WTC11 (cell line): ENCODE data around the gene VKORC1. TPM values are rescaled to one million over a fixed set of nuclear protein-coding genes. Genes with fewer than 3 reads are reported as not detected.
A peak's percentile ranks its signal among the peaks of the same experiment; 100 is the strongest.

Experiments used
- ATAC-seq: fragments of 200-7000 bp; cut with Tn5 transposase; 2 replicates; pipeline ENCODE4 v1.10.0; 2021; ENCODE audit warnings: mild to moderate bottlenecking, moderate library complexity
- CTCF ChIA-PET: fragments of 300-600 bp; sonication (Branson Sonifier 250); formaldehyde crosslinking; loops from one replicate; lab custom pipeline; 2021; ENCODE audit warnings: antibody characterized with exemption; lab: Charles Lee
- POLR2A ChIA-PET: fragments of 350-600 bp; sonication (Branson Sonifier 250); formaldehyde crosslinking; loops from one replicate; lab custom pipeline; 2021; ENCODE audit warnings: antibody characterized with exemption; lab: Charles Lee
- DNase-seq: peaks from one replicate; pipeline ENCODE4 v3.0.0; 2021; ENCODE audit warnings: low spot score
- H3K27ac Mint-ChIP-seq: 2 replicates; pipeline ENCODE4 v1.8.0; 2021; ENCODE audit warnings: mixed read lengths
- H3K27me3 Mint-ChIP-seq: 2 replicates; pipeline ENCODE4 v1.8.0; 2021; ENCODE audit warnings: low read depth, mild to moderate bottlenecking, moderate library complexity, mixed read lengths
- H3K36me3 Mint-ChIP-seq: 2 replicates; pipeline ENCODE4 v1.8.0; 2021; ENCODE audit warnings: mixed read lengths
- H3K4me1 Mint-ChIP-seq: 2 replicates; pipeline ENCODE4 v1.8.0; 2022; ENCODE audit warnings: mixed read lengths
- H3K4me3 Mint-ChIP-seq: 2 replicates; pipeline ENCODE4 v1.8.0; 2021; ENCODE audit warnings: mild to moderate bottlenecking, moderate library complexity, mixed read lengths
- H3K9me3 Mint-ChIP-seq: 2 replicates; pipeline ENCODE4 v1.8.0; 2021; ENCODE audit warnings: mixed read lengths
- ARID4B ChIP-seq: sonication (generic); formaldehyde crosslinking; IDR thresholded peaks from 2 replicates; pipeline ENCODE4 v1.8.0; 2023; ENCODE audit warnings: missing genetic modification reagents, mild to moderate bottlenecking, borderline replicate concordance
- ATF1 ChIP-seq: sonication (generic); formaldehyde crosslinking; IDR thresholded peaks from 2 replicates; pipeline ENCODE4 v1.8.1; 2023; ENCODE audit warnings: mild to moderate bottlenecking, moderate library complexity, missing genetic modification reagents
- CTCF ChIP-seq: fragments of 200-600 bp; IDR thresholded peaks from 2 replicates; pipeline ENCODE4 v1.8.0; 2022; ENCODE audit warnings: antibody characterized with exemption
- EMX1 ChIP-seq: fragments of 250-450 bp; sonication (Bioruptor Pico); IDR thresholded peaks from 2 replicates; pipeline ENCODE4 v1.8.0; 2021; ENCODE audit warnings: mild to moderate bottlenecking
- ERG ChIP-seq: fragments of 250-450 bp; sonication (Bioruptor Pico); IDR thresholded peaks from 2 replicates; pipeline ENCODE4 v1.8.0; 2021; ENCODE audit warnings: mild to moderate bottlenecking
- ESRRA ChIP-seq: sonication (generic); formaldehyde crosslinking; IDR thresholded peaks from 2 replicates; pipeline ENCODE4 v1.8.1; 2022; ENCODE audit warnings: mild to moderate bottlenecking, missing genetic modification reagents, borderline replicate concordance
- FOXK1 ChIP-seq: sonication (generic); formaldehyde crosslinking; IDR thresholded peaks from 2 replicates; pipeline ENCODE4 v1.8.0; 2022; ENCODE audit warnings: mild to moderate bottlenecking, moderate library complexity, missing genetic modification reagents
- GTF2I ChIP-seq: fragments of 250-450 bp; sonication (Bioruptor Pico); conservative IDR thresholded peaks from 2 replicates; pipeline ENCODE4 v1.4.0; 2021; ENCODE audit warnings: mild to moderate bottlenecking
- MAX ChIP-seq: sonication (generic); formaldehyde crosslinking; IDR thresholded peaks from 2 replicates; pipeline ENCODE4 v1.8.0; 2022; ENCODE audit warnings: mild to moderate bottlenecking, missing genetic modification reagents
- MXD4 ChIP-seq: fragments of 250-450 bp; sonication (Bioruptor Pico); IDR thresholded peaks from 2 replicates; pipeline ENCODE4 v1.8.0; 2021; ENCODE audit warnings: mild to moderate bottlenecking, moderate library complexity, borderline replicate concordance
- NR2C2 ChIP-seq: sonication (generic); formaldehyde crosslinking; IDR thresholded peaks from 2 replicates; pipeline ENCODE4 v1.8.0; 2022; ENCODE audit warnings: mild to moderate bottlenecking, missing genetic modification reagents
- NR3C1 ChIP-seq: sonication (generic); formaldehyde crosslinking; conservative IDR thresholded peaks from 2 replicates; pipeline ENCODE4 v1.8.1; 2023; ENCODE audit warnings: low read depth, mild to moderate bottlenecking, missing genetic modification reagents
- STAT6 ChIP-seq: sonication (generic); formaldehyde crosslinking; conservative IDR thresholded peaks from 2 replicates; pipeline ENCODE4 v1.8.1; 2023; ENCODE audit warnings: mild to moderate bottlenecking, low read depth, missing genetic modification reagents, moderate library complexity
- TEAD1 ChIP-seq: sonication (generic); formaldehyde crosslinking; IDR thresholded peaks from 2 replicates; pipeline ENCODE4 v1.8.0; 2022; ENCODE audit warnings: mild to moderate bottlenecking, missing genetic modification reagents
- ZMAT4 ChIP-seq: fragments of 250-450 bp; sonication (Bioruptor Pico); IDR thresholded peaks from 2 replicates; pipeline ENCODE4 v1.9.0; 2021; ENCODE audit warnings: mild to moderate bottlenecking
- ZNF512 ChIP-seq: sonication (generic); formaldehyde crosslinking; IDR thresholded peaks from 2 replicates; pipeline ENCODE4 v1.8.1; 2022; ENCODE audit warnings: missing genetic modification reagents, borderline replicate concordance
- total RNA-seq: library from RNA; stranded (reverse); gene quantifications from 3 replicates; pipeline ENCODE4 v1.2.3, GENCODE V29; 2021

Gene VKORC1
- total RNA-seq, 1 experiment from 2014 or later = 85.7 TPM

GRCh38 chr16:31134091-31134571, 39.5 kb upstream of the VKORC1 start:
- H3K27me3 Mint-ChIP-seq = no peaks in the 10 kb centered on the region
- H3K36me3 Mint-ChIP-seq = peaks cover 27% of the 10 kb centered on the region
- H3K9me3 Mint-ChIP-seq = no peaks in the 10 kb centered on the region
- POLR2A ChIA-PET = interaction anchor here (0.6 to 2.4 kb wide), 7 partner anchors 10 to 82 kb away, joined by 4 to 26 read pairs (median 4); partner anchors contain the start of genes FUS, KAT8, ZNF646 and ZNF668
- peak; percentile 8 for ATAC-seq
- peak overlapping the region; percentile 87 for H3K4me3 Mint-ChIP-seq
- CTCF ChIA-PET = interaction anchor here (0.7 to 2.9 kb wide), 9 partner anchors 8 to 322 kb away, joined by 3 to 16 read pairs (median 5); partner anchors contain the start of genes HSD3B7 and KAT8
- TF ChIP-seq EMX1 (no peak), ESRRA (no peak), MAX (no peak), ARID4B (CRISPR knock-in tag) (no peak), ATF1 (CRISPR knock-in tag) (no peak), NR3C1 (CRISPR knock-in tag) (no peak), TEAD1 (CRISPR knock-in tag) (no peak), ZMAT4 (CRISPR knock-in tag) (no peak), MXD4 (CRISPR knock-in tag) (no peak), NR2C2 (CRISPR knock-in tag) (no peak), GTF2I (CRISPR knock-in tag) (no peak), FOXK1 (no peak), STAT6 (CRISPR knock-in tag) (no peak), CTCF (no peak), ERG (no peak), ZNF512 (CRISPR knock-in tag) (no peak)
- TF ChIP-seq, all 79 proteins: peak for 0
- H3K4me1 Mint-ChIP-seq = peaks cover 66% of the 10 kb centered on the region
- DNase-seq = no peak
- H3K27ac Mint-ChIP-seq = peak overlapping the region; percentile 98
